Measurements from ENCODE around the gene CD302.
"Not testable (repeated sequence)": the region's sequence is repeated elsewhere in the genome, so short reads cannot be mapped to it uniquely, and the experiment has no call there.

The CD302 gene, protein sequence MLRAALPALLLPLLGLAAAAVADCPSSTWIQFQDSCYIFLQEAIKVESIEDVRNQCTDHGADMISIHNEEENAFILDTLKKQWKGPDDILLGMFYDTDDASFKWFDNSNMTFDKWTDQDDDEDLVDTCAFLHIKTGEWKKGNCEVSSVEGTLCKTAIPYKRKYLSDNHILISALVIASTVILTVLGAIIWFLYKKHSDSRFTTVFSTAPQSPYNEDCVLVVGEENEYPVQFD

DNA sequence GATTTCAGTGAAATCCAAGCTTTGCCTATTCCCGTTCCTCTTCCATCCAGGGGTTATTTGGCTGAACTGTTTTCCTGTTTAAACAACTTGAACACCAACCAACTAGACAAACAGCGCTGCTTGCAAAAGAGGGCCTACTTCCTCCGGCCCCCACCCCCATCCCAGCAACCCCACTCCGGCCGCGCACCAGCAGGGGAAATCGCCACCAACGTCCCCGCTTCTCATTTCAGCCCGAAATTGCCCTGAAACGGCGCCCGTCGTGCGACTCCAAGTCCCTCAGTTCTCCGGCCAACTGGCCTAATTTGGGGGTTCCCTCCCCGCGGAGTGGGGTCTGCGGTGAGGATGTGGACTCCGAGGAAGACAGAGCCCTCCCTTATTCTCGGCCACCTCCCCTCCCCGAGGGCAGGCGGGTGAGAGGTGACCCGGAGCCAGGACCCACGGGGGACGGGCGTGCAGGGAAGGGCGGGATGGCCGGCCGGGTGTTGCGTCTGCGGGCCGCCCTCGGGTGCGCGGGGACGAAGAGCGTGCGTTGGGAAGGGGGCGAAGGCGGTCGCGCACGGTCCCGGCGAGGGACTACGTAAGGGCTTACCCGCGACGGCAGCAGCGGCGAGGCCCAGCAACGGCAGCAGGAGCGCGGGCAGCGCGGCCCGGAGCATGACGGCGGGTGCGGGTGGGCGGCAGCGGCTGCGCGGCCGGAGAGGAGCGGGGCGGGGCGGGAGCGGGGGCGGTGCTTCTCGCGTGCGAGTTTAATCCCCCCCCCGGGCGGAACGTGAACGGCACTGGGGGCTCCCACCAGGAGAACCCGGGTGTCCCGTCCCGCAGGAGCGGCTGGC, at the start of gene CD302:
TSS of gene CD302 (minus strand) at position 666 of the 833 bp plus-strand sequence. CDS start at position 656, 10 bp downstream.
- no peak for DNase-seq

DNA sequence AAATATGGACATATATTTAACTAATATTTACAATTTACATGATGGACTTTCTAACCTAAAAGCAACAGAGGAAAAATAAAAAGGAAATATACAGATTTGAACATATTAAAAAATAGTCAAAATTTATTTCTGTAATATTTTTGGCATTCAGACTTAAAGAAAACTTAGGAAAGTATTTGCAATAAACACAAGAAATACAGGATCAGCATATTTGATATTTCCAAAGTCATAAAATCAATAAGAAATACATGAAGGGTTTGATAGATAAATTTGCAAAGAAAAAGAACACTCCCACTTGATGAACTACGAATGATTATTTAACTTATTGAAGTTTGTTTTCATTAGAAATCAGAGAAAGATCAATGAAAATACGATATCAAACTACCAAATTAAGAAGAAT, 48.6 kb upstream of the CD302 start:
- DNase-seq = no peak

DNA sequence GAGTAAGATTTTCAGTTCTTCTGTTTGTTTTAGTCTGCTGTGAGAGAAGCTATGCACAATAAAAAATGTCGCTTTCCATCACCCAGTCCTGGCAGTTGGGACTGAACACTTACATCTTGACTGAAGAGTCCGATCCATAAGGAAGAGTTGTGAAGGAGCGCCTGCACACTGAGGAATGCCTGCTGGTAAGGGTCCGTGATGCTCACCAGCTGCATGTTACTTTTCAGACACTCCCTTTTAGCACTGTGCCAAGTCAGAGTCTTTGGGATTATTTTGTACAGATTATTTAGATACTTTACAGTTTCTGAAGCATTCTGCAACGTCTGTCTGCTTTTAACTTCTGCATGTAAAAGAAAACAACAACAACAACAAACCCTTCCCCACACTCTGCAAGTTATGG, 42.6 kb upstream of the CD302 start:
- no peak for DNase-seq

GRCh38 chr2:159832858-159833257, 34.9 kb upstream of the CD302 start:
- DNase-seq = no peak

- no peak for DNase-seq
Observed at GRCh38 chr2:159832026-159832425, 34.0 kb upstream of the CD302 start.

GRCh38 chr2:159829376-159829775, 31.4 kb upstream of the CD302 start:
- DNase-seq = no peak

- no peak for DNase-seq
Observed at GRCh38 chr2:159828738-159829137, 30.7 kb upstream of the CD302 start.

DNA sequence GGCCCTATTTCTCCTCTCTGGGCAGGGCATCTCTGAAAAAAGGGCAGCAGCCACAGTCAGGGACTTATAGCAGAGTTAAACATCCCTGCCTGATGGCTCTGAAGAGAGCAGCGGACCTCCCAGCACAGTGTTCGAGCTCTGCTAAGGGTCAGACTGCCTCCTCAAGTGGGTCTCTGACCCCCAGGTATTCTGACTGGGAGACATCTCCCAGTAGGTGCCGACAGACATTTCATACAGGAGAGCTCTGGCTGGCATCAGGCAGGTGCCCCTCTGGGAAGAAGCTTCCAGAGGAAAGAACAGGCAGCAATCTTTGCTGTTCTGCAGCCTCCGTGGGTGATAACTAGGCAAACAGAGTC, 24.4 kb upstream of the CD302 start:
- not testable (repeated sequence) for DNase-seq

GRCh38 chr2:159821775-159822477, 23.9 kb upstream of the CD302 start:
- DNase-seq = not testable (repeated sequence)

DNA sequence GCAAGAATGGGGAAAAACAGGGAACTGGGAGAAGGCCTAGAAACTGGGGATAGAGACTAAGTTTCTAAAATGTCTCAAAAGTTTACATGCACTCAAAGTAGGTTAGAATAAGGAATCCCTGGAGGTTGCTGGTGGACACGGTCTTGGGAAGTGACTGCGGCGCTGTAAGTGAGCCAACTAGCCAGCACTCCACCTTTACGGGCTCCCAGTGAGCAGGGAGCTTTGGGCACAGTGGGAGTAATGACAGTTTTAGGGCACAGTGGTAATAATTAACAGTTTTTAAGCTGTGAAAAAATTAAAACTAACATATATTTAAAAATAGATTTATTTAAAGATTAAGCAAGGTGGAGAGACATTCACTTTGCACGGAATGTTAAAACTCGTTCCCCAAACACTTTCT, 20.9 kb upstream of the CD302 start:
- no peak for DNase-seq

GRCh38 chr2:159817283-159817682, 19.3 kb upstream of the CD302 start:
- no peak for DNase-seq

- DNase-seq = no peak
Observed at GRCh38 chr2:159811232-159811631, 13.2 kb upstream of the CD302 start.

GRCh38 chr2:159808032-159808425, 10.0 kb upstream of the CD302 start:
- DNase-seq = no peak

- no peak for DNase-seq
Observed at GRCh38 chr2:159807183-159808031, 9.4 kb upstream of the CD302 start.

DNA sequence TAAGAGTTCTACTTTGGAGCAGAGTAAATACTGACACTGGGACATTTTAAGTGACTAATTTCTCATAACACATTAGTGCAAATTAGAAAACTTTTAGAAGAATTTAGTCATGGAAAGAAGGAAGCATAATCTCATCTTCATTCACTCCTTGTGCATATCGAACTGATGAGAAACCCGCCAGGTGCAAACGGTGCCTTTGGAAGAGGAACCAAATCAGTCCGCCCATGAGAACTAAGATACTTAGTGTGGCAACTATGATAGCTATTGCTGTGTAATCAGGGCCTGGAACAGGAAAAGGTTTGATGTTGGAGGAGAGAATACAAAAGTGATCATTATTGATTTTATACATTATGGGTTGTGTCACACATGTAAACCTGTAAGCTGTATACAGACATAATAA, 6.9 kb upstream of the CD302 start:
- no peak for DNase-seq

DNA sequence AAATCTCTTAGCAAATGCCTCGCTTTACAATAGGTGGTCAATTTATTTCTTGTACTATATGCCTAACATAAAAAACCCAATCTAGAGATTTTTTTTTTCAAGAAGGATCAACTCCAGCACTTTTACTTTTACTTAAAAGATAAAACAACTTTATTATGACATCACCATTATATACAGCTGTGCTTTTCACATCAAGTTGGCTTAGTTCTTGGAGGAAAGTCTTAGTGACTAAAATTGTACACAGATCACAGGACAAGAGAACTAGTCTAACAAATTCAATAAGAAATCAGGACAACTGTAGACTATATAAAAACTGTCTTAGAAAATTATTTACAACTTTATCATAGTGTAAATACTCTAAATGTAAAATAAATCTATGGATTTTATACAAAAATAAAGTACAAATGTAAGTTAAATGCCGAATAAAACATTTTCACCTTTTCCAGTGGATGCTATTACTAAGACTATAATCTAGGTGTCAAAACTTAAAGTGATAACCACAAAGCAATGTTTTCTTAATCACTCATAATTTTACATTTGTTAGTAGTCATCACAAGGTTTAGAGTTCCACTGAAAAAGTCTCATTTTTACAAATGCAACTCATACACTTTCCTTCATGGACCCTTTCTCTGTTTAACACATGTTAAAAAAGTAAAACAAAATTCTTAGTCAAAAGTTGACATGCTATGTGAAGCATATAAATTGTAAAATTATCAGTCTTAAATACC, 5.4 kb upstream of the CD302 start:
- no peak for DNase-seq

GRCh38 chr2:159802673-159803072, 4.7 kb upstream of the CD302 start:
- DNase-seq = no peak

GRCh38 chr2:159799833-159800232, 1.8 kb upstream of the CD302 start:
- no peak for DNase-seq

- DNase-seq = no peak
Observed at GRCh38 chr2:159798376-159798725, 343 bp upstream of the CD302 start.

DNA sequence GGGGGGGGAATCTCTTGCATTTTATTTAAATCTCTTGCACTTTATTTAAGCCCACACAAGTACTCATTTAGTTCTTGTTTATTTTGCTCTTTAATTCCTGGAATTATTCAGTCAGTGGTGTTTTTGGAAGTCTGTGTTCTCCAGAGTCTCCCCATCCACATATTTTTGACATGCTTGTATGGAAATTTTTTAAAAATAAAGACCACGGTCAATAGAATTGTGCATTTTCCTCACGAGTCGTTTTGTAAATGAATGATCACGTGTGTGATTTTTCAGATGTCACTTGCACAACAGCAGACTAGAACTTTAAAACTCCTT, 824 bp downstream of the CD302 start:
- no peak for DNase-seq

GRCh38 chr2:159795841-159796690, 1.9 kb downstream of the CD302 start:
- no peak for DNase-seq

DNA sequence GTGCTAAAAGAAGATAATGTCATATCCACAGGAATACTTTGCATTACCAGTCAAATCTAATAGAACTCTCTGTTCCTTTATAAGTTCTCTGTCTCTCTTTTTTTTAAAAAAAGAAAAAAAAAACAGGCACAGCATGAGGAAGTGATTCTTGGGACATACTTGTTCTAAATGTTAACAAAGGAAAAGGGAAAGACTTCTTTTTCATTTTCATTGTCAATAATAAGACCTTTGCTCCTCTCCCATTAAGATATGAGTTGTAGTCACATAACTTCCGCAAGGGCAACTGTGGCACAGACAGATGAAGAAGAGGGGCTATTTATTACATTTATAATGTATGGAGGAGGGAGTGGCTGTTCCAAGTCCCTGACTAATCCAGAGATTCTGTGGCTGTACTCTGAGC, 4.7 kb downstream of the CD302 start:
- DNase-seq = no peak
